Adrenal gland (tissue), 12 donors: Measurements from ENCODE around the gene KCNMA1. TPM values are rescaled to one million over a fixed set of nuclear protein-coding genes. Genes with fewer than 3 reads are reported as not detected.

ENCODE experiments used
- DNase-seq, 7 donors: peaks; one replicate each; pipeline ENCODE4 v3.0.0-alpha.2; 2019 to 2020
- H3K27ac ChIP-seq, 5 donors: fragments of 200-600 bp; sonication (generic) in 4 of 5; 1 replicate in 3 of 5; 2 replicates in 2 of 5; pipeline versions ENCODE4 v1.5.1 to v1.8.0; 2016 to 2020; ENCODE audit warnings: mild to moderate bottlenecking in 1 of 5
- H3K27me3 ChIP-seq: fragments of 200-600 bp; 2 replicates; pipeline ENCODE4 v1.8.0; 2021
- H3K36me3 ChIP-seq, 2 donors: fragments of 200-600 bp; replicated peaks in 1 of 2; 1 replicate in 1 of 2; 2 replicates in 1 of 2; pipeline versions ENCODE4 v1.5.1 to v1.8.0; 2018 to 2022
- H3K4me1 ChIP-seq, 2 donors: fragments of 200-600 bp; replicated peaks in 1 of 2; 1 replicate in 1 of 2; 2 replicates in 1 of 2; pipeline versions ENCODE4 v1.5.1 to v1.8.0; 2018 to 2021
- H3K4me3 ChIP-seq, 4 donors: fragments of 200-600 bp; sonication (generic) in 3 of 4; one replicate each; pipeline ENCODE4 v1.5.1; 2016 to 2018
- H3K9me3 ChIP-seq, 3 donors: fragments of 200-600 bp; sonication (generic) in 1 of 3; replicated peaks in 1 of 3; 1 replicate in 2 of 3; 2 replicates in 1 of 3; pipeline versions ENCODE4 v1.5.1 to v1.8.0; 2016 to 2021
- CTCF ChIP-seq, 6 experiments: fragments of 450-650 bp in 4 of 6; fragments of 200-600 bp in 2 of 6; sonication (generic) in 1 of 6; IDR thresholded peaks; 1 replicate in 5 of 6; 2 replicates in 1 of 6; pipeline versions ENCODE4 v1.5.1 to v1.8.0; 2016 to 2021; ENCODE audit warnings: antibody characterized with exemption in 6 of 6, mild to moderate bottlenecking in 2 of 6, moderate library complexity in 1 of 6
- POLR2A ChIP-seq, 2 donors: fragments of 450-650 bp; IDR thresholded peaks; one replicate each; pipeline ENCODE4 v1.6.1; 2017; ENCODE audit warnings: antibody characterized with exemption in 2 of 2, mild to moderate bottlenecking in 2 of 2, moderate library complexity in 1 of 2
- WGBS, 4 donors: extraction: QIAGEN DNeasy Blood & Tissue Kit in 2 of 4; methylation state at CpG; one replicate each; pipeline versions ENCODE4 v1.1.5 to v1.1.7; 2013 to 2017; 5-methylcytosine and 5-hydroxymethylcytosine counted together
- intact Hi-C, 2 donors: fragments of 100-400 bp; cut with DNase I; formaldehyde crosslinking; loops; one replicate each; pipeline versions ENCODE4 v1.14.1 to v1.15.0; 2022 to 2023
- polyA plus RNA-seq, 3 donors: library from polyadenylated mRNA; stranded (reverse); fragments of 200-250 nt in 2 of 3; fragments of 350-450 nt in 1 of 3; fragmentation: Illumina TruSeq in 1 of 3; extraction: RNeasy Lipid Tissue Mini Kit (QIAGEN cat#74804) in 1 of 3; gene quantifications; one replicate each; pipeline ENCODE4 v1.2.3, GENCODE V29; 2013 to 2014
- total RNA-seq, 9 donors: library from RNA; depleted of rRNA in 4 of 9; stranded (reverse); fragments of >200 nt in 4 of 9; fragments of 120-200 nt in 1 of 9; fragmentation: NEBNext Ultra II Directional in 1 of 9; extraction: Animal tissue kit (Norgen Biotek cat#: 25700) in 1 of 9; gene quantifications; one replicate each; pipeline versions ENCODE4 v1.1.0 to v1.2.4, GENCODE V29; 2013 to 2023
- donor health status: healthy with polysubstance abuse.
- donor health status: Bipolar disorder and iron deficiency.
- donor health status: DM: yes; HTN: yes; CAD: no.
- donor health status: DM: no; HTN: no; CAD: no.
- donor health status: DM: no; HTN: no; CAD: no.
- donor health status: DM: yes; HTN: yes; CAD: no.

The KCNMA1 gene
- total and polyA plus RNA-seq, 12 donors = 6.4 to 37.7 (median 13.4) TPM

- no peak for TF ChIP-seq POLR2A (IDR thresholded peaks at IDR 0.05)
- no peak for TF ChIP-seq CTCF (IDR thresholded peaks at IDR 0.05)
Measured at GRCh38 chr10:77226452-77226851, 411.2 kb downstream of the KCNMA1 start.

GRCh38 chr10:77226020-77226419 is 411.6 kb downstream of the KCNMA1 start:
- H3K4me1 ChIP-seq = no peaks in the 10 kb centered on the region
- H3K9me3 ChIP-seq = no peaks in the 10 kb centered on the region
- intact Hi-C loops = no loop called here
- H3K27me3 ChIP-seq = no peaks in the 10 kb centered on the region
- DNase-seq = no peak
- no peaks in the 10 kb centered on the region for H3K36me3 ChIP-seq
- no peak overlapping the region for H3K4me3 ChIP-seq
- WGBS, 4 donors = 71 to 95% (median 85%) methylated on average over 2 of the region's 2 CpGs
- TF ChIP-seq CTCF (IDR thresholded peaks at IDR 0.05) (no peak), POLR2A (IDR thresholded peaks at IDR 0.05) (no peak)
- H3K27ac ChIP-seq = no peak overlapping the region

More at GRCh38 chr10:77226452-77226851, 411.2 kb downstream of the KCNMA1 start:
- H3K27me3 ChIP-seq = no peaks in the 10 kb centered on the region
- no peaks in the 10 kb centered on the region for H3K36me3 ChIP-seq
- no peak overlapping the region for H3K4me3 ChIP-seq
- 47 to 69% (median 61%) methylated on average over 4 of the region's 4 CpGs for WGBS, 4 donors
- no peak for DNase-seq
- H3K9me3 ChIP-seq = no peaks in the 10 kb centered on the region
- intact Hi-C loops = no loop called here
- no peaks in the 10 kb centered on the region for H3K4me1 ChIP-seq
- H3K27ac ChIP-seq = no peak overlapping the region

- 82 to 87% (median 84%) methylated on average over 9 of the region's 9 CpGs for WGBS, 4 donors
- Histone ChIP-seq H3K4me1 (no peaks in the 10 kb centered on the region), H3K4me3 (no peak overlapping the region), H3K9me3 (no peaks in the 10 kb centered on the region), H3K27ac (no peak overlapping the region), H3K36me3 (no peaks in the 10 kb centered on the region), H3K27me3 (no peaks in the 10 kb centered on the region)
- intact Hi-C loops = no loop called here
- DNase-seq = no peak
- TF ChIP-seq CTCF (IDR thresholded peaks at IDR 0.05) = no peak
- no peak for TF ChIP-seq POLR2A (IDR thresholded peaks at IDR 0.05)
Measured at GRCh38 chr10:77223526-77224460, 413.8 kb downstream of the KCNMA1 start.

GRCh38 chr10:77220150-77220549 is 417.5 kb downstream of the KCNMA1 start:
- intact Hi-C loops = no loop called here

More at GRCh38 chr10:77220150-77220549, 417.5 kb downstream of the KCNMA1 start:
- no peaks in the 10 kb centered on the region for H3K4me1 ChIP-seq
- 54 to 76% (median 67%) methylated on average over 2 of the region's 2 CpGs for WGBS, 4 donors
- DNase-seq = no peak
- no peaks in the 10 kb centered on the region for H3K9me3 ChIP-seq
- H3K27me3 ChIP-seq = no peaks in the 10 kb centered on the region
- TF ChIP-seq CTCF (IDR thresholded peaks at IDR 0.05) (no peak), POLR2A (IDR thresholded peaks at IDR 0.05) (no peak)
- no peaks in the 10 kb centered on the region for H3K36me3 ChIP-seq
- H3K4me3 ChIP-seq = no peak overlapping the region
- no peak overlapping the region for H3K27ac ChIP-seq
